SK-N-MC (cell line): ENCODE results near the gene PCDHB12.
"Not testable (repeated sequence)": the region's sequence is repeated elsewhere in the genome, so short reads cannot be mapped to it uniquely, and the experiment has no call there.

Experiments
- DNase-seq: peaks from one replicate; pipeline ENCODE4 v3.0.0-alpha.2; 2011; ENCODE audit warnings: low read depth, low spot score
- H3K27ac ChIP-seq: fragments of 200-600 bp; sonication (generic); 2 replicates; pipeline ENCODE4 v1.5.1; 2016; ENCODE audit warnings: mixed run types
- H3K36me3 ChIP-seq: fragments of 200-600 bp; sonication (generic); 2 replicates; pipeline ENCODE4 v1.6.1; 2017; ENCODE audit warnings: antibody characterized with exemption, low read length, mixed read lengths; ENCODE audit not compliant: insufficient read depth
- H3K4me3 ChIP-seq: fragments of 200-600 bp; sonication (generic); 2 replicates; pipeline ENCODE4 v1.5.1; 2016
- H3K9ac ChIP-seq: fragments of 200-600 bp; sonication (generic); 2 replicates; pipeline ENCODE4 v1.8.0; 2017; ENCODE audit warnings: mixed run types, mixed read lengths; ENCODE audit not compliant: insufficient read length
- H3K9me3 ChIP-seq: fragments of 200-600 bp; sonication (generic); 2 replicates; pipeline ENCODE4 v1.6.1; 2017; ENCODE audit warnings: low read depth, mild to moderate bottlenecking, antibody characterized with exemption, low read length, moderate library complexity, mixed read lengths
- EZH2 ChIP-seq: fragments of 200-600 bp; sonication (generic); IDR thresholded peaks from one replicate; pipeline ENCODE4 v1.6.1; 2017; ENCODE audit warnings: antibody characterized with exemption
- FOXP2 ChIP-seq: optimal IDR thresholded peaks from 2 replicates; pipeline ENCODE3; 2011; ENCODE audit warnings: mild to moderate bottlenecking, moderate library complexity; ENCODE audit not compliant: insufficient read depth; ENCODE audit errors: extremely low read length, control extremely low read depth
- POLR2AphosphoS5 ChIP-seq: IDR thresholded peaks from 2 replicates; pipeline ENCODE4 v1.6.1; 2012; ENCODE audit warnings: mild to moderate bottlenecking, low read depth, low read length, borderline replicate concordance

Gene PCDHB12

GRCh38 chr5:141208478-141208877 lies at the start of gene PCDHB12:
Gene PCDHB12 (plus strand): TSS chr5:141208719. CDS start chr5:141208908, 189 bp downstream.
- Histone ChIP-seq H3K27ac (no peak within 1 kb of the TSS), H3K4me3 (no peak within 1 kb of the TSS), H3K36me3 (no peaks in the 10 kb centered on the region), H3K9me3 (no peaks in the 10 kb centered on the region; the same call in 1 of the 2 replicates), H3K9ac (no peak within 1 kb of the TSS)
- DNase-seq = no peak
- TF ChIP-seq EZH2 = no peak
- TF ChIP-seq POLR2AphosphoS5 = no peak
- no peak for TF ChIP-seq FOXP2

- H3K9me3 ChIP-seq = no peaks in the 10 kb centered on the region
- TF ChIP-seq POLR2AphosphoS5 (no peak), EZH2 (no peak), FOXP2 (no peak)
- no peak for DNase-seq
- no peak within 1 kb of the TSS for H3K9ac ChIP-seq
- no peak within 1 kb of the TSS for H3K27ac ChIP-seq
- peak within 1 kb of the TSS; percentile 26; the same call in 1 of the 2 replicates for H3K4me3 ChIP-seq
- H3K36me3 ChIP-seq = no peaks in the 10 kb centered on the region
These were observed 35.9 kb upstream of the PCDHB12 start, which contains the start of gene PCDHB7 for GRCh38 chr5:141172381-141173204. Gene PCDHB7 (plus strand): TSS chr5:141172644. CDS start chr5:141172836, 192 bp downstream.

- H3K4me3 ChIP-seq, H3K9me3 ChIP-seq, DNase-seq, H3K9ac ChIP-seq, H3K36me3 ChIP-seq, H3K27ac ChIP-seq: not testable (repeated sequence)
These were observed 34.0 kb upstream of the PCDHB12 start for GRCh38 chr5:141174291-141175104.

GRCh38 chr5:141175933-141176332 lies 32.6 kb upstream of the PCDHB12 start:
- no peak overlapping the region for H3K9ac ChIP-seq
- no peak for TF ChIP-seq EZH2
- TF ChIP-seq FOXP2 = no peak
- no peak for TF ChIP-seq POLR2AphosphoS5
- H3K36me3 ChIP-seq = no peaks in the 10 kb centered on the region
- no peaks in the 10 kb centered on the region for H3K9me3 ChIP-seq
- DNase-seq = no peak
- no peak overlapping the region for H3K27ac ChIP-seq
- H3K4me3 ChIP-seq = no peak overlapping the region

GRCh38 chr5:141177577-141178191 lies 30.8 kb upstream of the PCDHB12 start, which contains the start of gene PCDHB8:
Gene PCDHB8 (plus strand): TSS chr5:141177790. CDS start chr5:141178035, 245 bp downstream.
- DNase-seq, H3K27ac ChIP-seq, H3K9ac ChIP-seq, H3K4me3 ChIP-seq, H3K9me3 ChIP-seq, H3K36me3 ChIP-seq: not testable (repeated sequence)

GRCh38 chr5:141179371-141179770 lies 29.1 kb upstream of the PCDHB12 start:
- not testable (repeated sequence) for H3K36me3 ChIP-seq, H3K27ac ChIP-seq, H3K9ac ChIP-seq, H3K4me3 ChIP-seq, DNase-seq, H3K9me3 ChIP-seq

- not testable (repeated sequence) for H3K4me3 ChIP-seq, H3K9me3 ChIP-seq, H3K9ac ChIP-seq, H3K36me3 ChIP-seq, H3K27ac ChIP-seq, DNase-seq
These were observed 28.6 kb upstream of the PCDHB12 start for GRCh38 chr5:141179876-141180275.

GRCh38 chr5:141180313-141180712 lies 28.2 kb upstream of the PCDHB12 start:
- no peaks in the 10 kb centered on the region for H3K36me3 ChIP-seq
- DNase-seq = no peak
- H3K9me3 ChIP-seq = no peaks in the 10 kb centered on the region
- no peak overlapping the region for H3K4me3 ChIP-seq
- H3K27ac ChIP-seq = no peak overlapping the region
- TF ChIP-seq POLR2AphosphoS5 (no peak), FOXP2 (no peak), EZH2 (no peak)
- H3K9ac ChIP-seq = no peak overlapping the region

GRCh38 chr5:141182248-141182647 lies 26.3 kb upstream of the PCDHB12 start, which contains the start of gene PCDHB16:
Gene PCDHB16 (plus strand): TSS chr5:141182387. CDS start chr5:141182560, 173 bp downstream.
- peak; percentile 68 for DNase-seq
- Histone ChIP-seq H3K4me3 (peak within 1 kb of the TSS; percentile 77), H3K36me3 (no peaks in the 10 kb centered on the region), H3K9ac (peak within 1 kb of the TSS; percentile 76), H3K27ac (no peak within 1 kb of the TSS), H3K9me3 (no peaks in the 10 kb centered on the region)
- TF ChIP-seq EZH2 (no peak), POLR2AphosphoS5 (peak; percentile 44; the same call in 1 of the 2 replicates)

GRCh38 chr5:141184117-141184855 lies 24.2 kb upstream of the PCDHB12 start:
- DNase-seq, H3K4me3 ChIP-seq, H3K9ac ChIP-seq, H3K36me3 ChIP-seq, H3K9me3 ChIP-seq, H3K27ac ChIP-seq: not testable (repeated sequence)
